NT2/D1 (cell line): ENCODE results near the gene PLXNA4.

Experiments
- SUZ12 ChIP-seq: IDR thresholded peaks from 2 replicates; pipeline ENCODE4 v1.6.1; 2011; ENCODE audit not compliant: insufficient read length, insufficient read depth; ENCODE audit errors: extremely low read depth
- YY1 ChIP-seq: IDR thresholded peaks from 2 replicates; pipeline ENCODE4 v1.6.1; 2011; ENCODE audit not compliant: insufficient read length, insufficient read depth

DNA sequence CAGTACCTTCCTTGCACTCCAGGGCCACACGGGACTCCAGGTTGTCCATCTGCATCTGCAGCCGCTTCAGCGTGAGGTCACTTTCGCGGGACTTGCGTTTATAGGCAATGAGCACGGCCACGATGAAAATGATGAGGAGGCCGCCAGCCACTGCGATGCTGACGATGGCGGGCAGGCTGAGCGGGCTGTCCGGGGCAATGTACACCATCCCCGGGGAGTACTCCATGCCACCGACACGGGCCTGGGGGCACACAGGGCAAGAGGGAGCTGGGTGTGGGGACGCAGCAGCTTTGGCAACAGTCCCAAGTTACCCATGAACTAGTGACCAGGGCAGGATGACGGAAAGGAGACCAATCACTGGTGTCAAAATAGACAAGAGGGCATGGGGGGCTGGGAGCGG is 396.6 kb downstream of the PLXNA4 start:
- no peak for TF ChIP-seq YY1
- TF ChIP-seq SUZ12: no peak
